GM21515 (cell line): Measurements from ENCODE around the gene ZNF407.
A peak's percentile ranks its signal among the peaks of the same experiment; 100 is the strongest.

Experiments
- ATAC-seq: cut with Tn5 transposase; IDR thresholded peaks from one replicate; pipeline ENCODE4 v1.9.1; 2021; ENCODE audit not compliant: unreplicated experiment

ZNF407 gene

GRCh38 chr18:75064513-75064905 is 466.8 kb downstream of the ZNF407 start:
- ATAC-seq: no peak

GRCh38 chr18:75065251-75066000 is 467.8 kb downstream of the ZNF407 start:
- no peak for ATAC-seq

GRCh38 chr18:75066021-75066880 is 468.6 kb downstream of the ZNF407 start:
- no peak for ATAC-seq

DNA sequence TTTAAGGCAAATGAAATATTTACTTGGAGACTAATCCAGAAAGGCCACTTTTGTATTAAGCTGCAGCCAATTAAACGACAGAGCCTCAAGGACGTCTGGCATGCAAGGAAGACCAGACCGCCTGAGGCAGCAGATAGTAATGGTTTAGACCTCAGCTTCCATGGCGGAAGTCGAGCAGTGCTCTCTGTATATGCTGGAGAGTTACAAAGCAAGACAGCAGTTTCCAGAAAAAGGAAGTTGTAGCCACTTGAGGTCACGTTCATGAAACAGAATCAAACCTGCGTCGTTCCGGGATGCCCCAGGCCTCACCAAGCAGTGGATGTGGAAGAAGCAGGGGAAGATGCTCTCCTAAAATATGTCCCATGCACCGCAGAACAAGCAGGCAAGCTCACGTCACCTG is 469.3 kb downstream of the ZNF407 start:
- ATAC-seq: no peak

DNA sequence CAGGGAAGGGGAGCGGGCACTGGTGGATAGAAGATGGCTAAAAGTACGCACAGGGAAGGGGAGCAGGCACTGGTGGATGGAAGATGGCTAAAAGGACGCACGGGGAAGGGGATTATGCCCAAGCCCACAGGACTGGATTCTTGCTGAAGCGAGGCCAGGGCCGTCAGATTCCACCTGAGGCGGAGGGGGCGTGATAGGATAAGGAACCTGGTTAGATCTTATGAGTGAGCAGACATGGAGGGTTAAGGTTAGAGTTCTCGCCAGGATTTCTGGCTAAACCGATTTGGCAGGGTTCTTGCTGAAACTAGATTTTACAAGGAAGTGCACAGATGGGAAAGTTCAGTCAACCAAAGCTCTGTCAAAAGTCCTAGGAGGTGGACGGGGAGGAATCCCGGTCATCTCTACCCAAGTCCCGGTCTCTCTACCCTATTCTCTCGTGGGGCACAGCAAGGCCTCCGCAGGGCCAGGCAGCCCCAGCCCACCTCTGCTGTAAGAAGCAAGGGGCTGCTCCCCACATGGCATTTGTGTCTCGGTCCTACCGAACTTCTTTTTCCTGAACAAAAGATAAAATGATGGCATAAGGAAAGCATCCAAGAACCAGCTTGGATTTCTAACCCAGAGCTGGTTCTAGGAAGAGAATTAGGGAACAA is 470.5 kb downstream of the ZNF407 start:
- no peak for ATAC-seq

- no peak for ATAC-seq
Measured at GRCh38 chr18:75068682-75069435, 471.2 kb downstream of the ZNF407 start.

- no peak for ATAC-seq
Measured at GRCh38 chr18:75070235-75070624, 472.6 kb downstream of the ZNF407 start.

- ATAC-seq: peak; percentile 85
Measured at GRCh38 chr18:75070625-75071483, 473.2 kb downstream of the ZNF407 start.

GRCh38 chr18:75071484-75071785 is 473.8 kb downstream of the ZNF407 start:
- ATAC-seq: no peak

- no peak for ATAC-seq
Measured at GRCh38 chr18:75071866-75072671, 474.4 kb downstream of the ZNF407 start.

DNA sequence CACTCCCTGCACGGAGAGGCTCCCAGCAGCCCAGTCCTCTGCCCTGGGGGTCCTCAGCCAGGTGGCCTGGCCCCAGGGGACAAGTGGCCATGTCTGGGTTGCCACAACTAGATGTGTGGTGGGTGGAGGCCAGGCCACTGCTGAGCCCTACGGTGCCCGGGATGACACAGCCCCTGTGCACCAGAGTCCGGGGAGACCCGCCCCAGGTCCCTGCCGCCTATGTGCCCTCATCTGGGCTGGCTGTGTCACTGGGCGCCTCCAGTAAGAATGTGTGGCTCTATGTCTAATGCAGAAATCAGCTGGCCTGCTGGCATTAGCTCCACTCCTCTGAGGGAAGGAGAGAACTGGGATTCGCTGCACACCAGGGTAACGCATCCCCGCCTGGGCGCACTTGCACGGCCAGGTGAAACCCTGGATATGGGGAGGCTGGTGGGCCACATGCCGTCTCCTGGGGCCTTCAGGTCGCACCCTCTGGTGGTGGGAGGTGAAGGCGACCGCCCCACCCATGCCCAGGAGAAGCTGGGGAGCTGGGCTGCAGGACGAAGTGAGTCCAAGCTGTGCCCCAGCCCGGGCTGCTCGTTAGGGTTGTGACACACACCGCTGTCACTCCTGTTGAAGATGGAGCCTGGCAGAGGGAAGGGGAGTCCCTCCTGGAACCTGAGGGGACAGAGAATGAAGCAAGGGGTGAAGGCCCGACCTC is 475.2 kb downstream of the ZNF407 start:
- ATAC-seq: no peak

GRCh38 chr18:75073654-75074053 is 476.0 kb downstream of the ZNF407 start:
- ATAC-seq: no peak

DNA sequence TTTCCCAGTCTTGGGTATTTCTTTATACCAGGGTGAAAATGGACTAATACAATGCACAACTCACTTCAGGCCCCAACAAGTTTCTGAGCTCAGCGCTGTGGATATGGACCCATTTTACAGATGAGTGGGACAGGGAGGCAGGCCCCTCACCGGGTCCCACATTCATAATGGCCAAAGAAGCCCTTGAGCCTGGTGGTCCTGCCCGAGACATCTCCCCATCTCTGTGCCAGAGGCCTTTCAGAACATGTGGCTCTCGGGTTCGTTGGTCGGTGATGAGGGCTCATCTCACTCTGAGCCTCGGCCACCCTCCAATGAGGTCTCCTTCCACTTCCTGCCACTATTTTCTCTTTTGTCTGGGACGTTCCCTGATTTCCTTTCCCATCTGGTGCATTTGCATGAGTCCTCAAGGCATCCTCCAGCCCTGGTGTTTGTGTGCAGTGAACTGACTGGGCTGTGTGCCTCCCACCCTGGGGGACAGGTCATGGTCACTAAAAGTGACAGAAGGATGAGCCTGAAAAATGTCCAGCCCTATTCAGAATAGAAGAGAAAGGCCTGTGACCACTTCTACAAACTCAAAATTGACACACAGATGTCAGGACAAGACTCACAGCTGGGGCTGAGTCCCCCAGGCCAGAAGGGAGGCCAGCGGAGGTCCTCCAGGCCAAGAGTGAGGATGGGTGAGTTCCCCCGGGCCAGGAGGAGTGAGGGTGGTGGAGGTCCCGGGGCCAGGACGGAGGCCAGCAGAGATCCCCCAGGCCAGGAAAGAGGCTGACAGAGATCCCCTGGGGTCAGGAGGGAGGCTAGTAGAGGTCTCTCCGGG is 476.7 kb downstream of the ZNF407 start:
- no peak for ATAC-seq

DNA sequence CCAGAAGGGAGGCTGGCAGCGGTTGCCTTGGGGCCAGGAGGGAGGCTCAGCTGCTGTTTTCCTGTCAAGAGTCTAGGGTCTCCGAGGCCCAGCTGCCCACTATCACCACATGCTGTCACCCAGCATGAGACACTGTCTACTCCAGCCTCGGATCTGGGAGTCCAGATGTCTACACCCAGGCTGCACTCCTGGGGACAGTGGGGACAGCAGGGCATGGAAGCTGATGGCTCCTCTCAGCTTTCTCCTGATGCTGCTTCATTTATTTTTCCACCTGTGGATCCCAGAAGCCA is 477.3 kb downstream of the ZNF407 start:
- no peak for ATAC-seq

GRCh38 chr18:75075429-75075841 is 477.8 kb downstream of the ZNF407 start:
- ATAC-seq: no peak

- no peak for ATAC-seq
Measured at GRCh38 chr18:75076286-75076685, 478.6 kb downstream of the ZNF407 start.

DNA sequence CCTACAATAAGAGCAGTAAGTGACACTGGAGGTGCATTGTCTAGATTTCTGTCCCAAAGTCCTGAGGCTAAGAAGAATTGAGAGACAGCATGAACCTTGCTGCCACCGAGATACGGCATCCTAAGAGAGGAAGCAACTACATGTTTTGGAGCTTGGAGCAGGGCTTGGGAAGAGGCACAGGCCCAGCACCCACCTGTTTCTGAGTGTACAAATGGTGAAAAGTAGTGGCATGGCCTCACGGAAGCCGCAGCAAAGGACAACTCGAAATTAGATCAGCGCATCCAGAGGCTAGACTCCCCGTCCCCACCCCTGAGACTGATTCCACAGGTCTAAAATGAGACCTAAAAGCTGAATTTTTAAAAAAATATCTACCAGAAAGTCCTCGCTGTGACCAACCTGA is 483.8 kb downstream of the ZNF407 start:
- ATAC-seq: no peak

- no peak for ATAC-seq
Measured at GRCh38 chr18:75083131-75083530, 485.5 kb downstream of the ZNF407 start.
